Measurements from ENCODE around the gene CKS1B. TPM values are rescaled to one million over a fixed set of nuclear protein-coding genes. Genes with fewer than 3 reads are reported as not detected.

CKS1B gene
- total RNA-seq, 1 donor from 2014 or later, result 74.5 TPM

- no peak for ATAC-seq
Measured at GRCh38 chr1:155015527-155016230, 41.2 kb downstream of the CKS1B start.

GRCh38 chr1:155016231-155016831, 41.9 kb downstream of the CKS1B start:
- no peak for ATAC-seq

- peak; percentile 91 for ATAC-seq
Measured at GRCh38 chr1:155017041-155017945, 42.8 kb downstream of the CKS1B start.

- ATAC-seq, result no peak
Measured at GRCh38 chr1:155017946-155018316, 43.5 kb downstream of the CKS1B start.

- ATAC-seq, result no peak
Measured at GRCh38 chr1:155018617-155019348, 44.3 kb downstream of the CKS1B start.

GRCh38 chr1:155019377-155020245, 45.1 kb downstream of the CKS1B start:
- ATAC-seq, result no peak

- ATAC-seq, result no peak
Measured at GRCh38 chr1:155022136-155022926, 47.9 kb downstream of the CKS1B start.

- ATAC-seq, result peak; percentile 2
Measured at GRCh38 chr1:155022927-155023236, 48.4 kb downstream of the CKS1B start.

GRCh38 chr1:155023627-155024026, 49.1 kb downstream of the CKS1B start:
- ATAC-seq, result peak; percentile 5

GRCh38 chr1:155024315-155024714, 49.8 kb downstream of the CKS1B start:
- ATAC-seq, result no peak

- peak; percentile 16 for ATAC-seq
Measured at GRCh38 chr1:155026154-155026553, 51.7 kb downstream of the CKS1B start.

- ATAC-seq, result peak; percentile 67
Measured at GRCh38 chr1:155026588-155026987, 52.1 kb downstream of the CKS1B start.

Other genes with a start within 250 kb of the CKS1B start
- 0.28 TPM for gene KCNN3, start 104.4 kb upstream of the CKS1B start, total RNA-seq
- gene PMVK, start 38.0 kb upstream of the CKS1B start, total RNA-seq, result 55.6 TPM
- 9.2 TPM for gene PBXIP1, start 18.6 kb upstream of the CKS1B start, total RNA-seq
- gene PYGO2, start 12.9 kb upstream of the CKS1B start, total RNA-seq, result 17.3 TPM
- 68.0 TPM for gene SHC1, start 3.9 kb upstream of the CKS1B start, total RNA-seq
- gene FLAD1, start 8.7 kb downstream of the CKS1B start, total RNA-seq, result 29.6 TPM
- not detected for gene LENEP, start 18.9 kb downstream of the CKS1B start, total RNA-seq
- gene ZBTB7B, start 28.1 kb downstream of the CKS1B start, total RNA-seq, result 132 TPM
- 1.3 TPM for gene DCST2, start 59.1 kb downstream of the CKS1B start, total RNA-seq
- gene DCST1, start 59.1 kb downstream of the CKS1B start, total RNA-seq, result 0.32 TPM
- 167 TPM for gene ADAM15, start 76.6 kb downstream of the CKS1B start, total RNA-seq
- 12.1 TPM for gene EFNA4, start 89.1 kb downstream of the CKS1B start, total RNA-seq
- gene EFNA3, start 104.2 kb downstream of the CKS1B start, total RNA-seq, result 20.6 TPM
- gene EFNA1, start 153.2 kb downstream of the CKS1B start, total RNA-seq, result 40.9 TPM
- gene SLC50A1, start 161.2 kb downstream of the CKS1B start, total RNA-seq, result 42.9 TPM
- 62.4 TPM for gene DPM3, start 165.8 kb downstream of the CKS1B start, total RNA-seq
- gene KRTCAP2, start 198.6 kb downstream of the CKS1B start, total RNA-seq, result 111 TPM
- 0.12 TPM for gene TRIM46, start 199.2 kb downstream of the CKS1B start, total RNA-seq
- gene THBS3, start 233.2 kb downstream of the CKS1B start, total RNA-seq, result 14.5 TPM
- gene MTX1, start 234.0 kb downstream of the CKS1B start, total RNA-seq, result 36.5 TPM